ENCODE results near the gene PHLPP1. TPM values are rescaled to one million over a fixed set of nuclear protein-coding genes. Genes with fewer than 3 reads are reported as not detected.

PHLPP1 gene
- total and polyA plus RNA-seq, 2 donors from 2014 or later: 2.9 to 13.0 TPM

GRCh38 chr18:62776024-62776570 lies 60.8 kb downstream of the PHLPP1 start:
- H3K4me3 ChIP-seq (ENCODE audit: low read length in 3 of 3): no peak overlapping the region
- no peak for TF ChIP-seq CTCF (IDR thresholded peaks at IDR 0.05; ENCODE audit: borderline replicate concordance, extremely low read depth, insufficient read depth)
- H3K27ac ChIP-seq (ENCODE audit: low read depth in 2 of 2, low read length in 2 of 2): no peak overlapping the region
- H3K4me1 ChIP-seq (ENCODE audit: control insufficient read depth in 2 of 3, insufficient read depth in 2 of 3, low read depth in 1 of 3, low read length in 3 of 3): no peaks in the 10 kb centered on the region
- intact Hi-C loops (cut with DNase I): no loop called here
- H3K9ac ChIP-seq (ENCODE audit: low read length in 3 of 3): no peak overlapping the region
- FAIRE-seq (no peak), DNase-seq (no peak)
- no peaks in the 10 kb centered on the region for H3K27me3 ChIP-seq (ENCODE audit: control insufficient read depth, insufficient read depth, low read length)
- no peaks in the 10 kb centered on the region for H3K36me3 ChIP-seq (ENCODE audit: control insufficient read depth in 2 of 3, insufficient read depth in 3 of 3, low read length in 3 of 3)
- H3K9me3 ChIP-seq (ENCODE audit: control insufficient read depth in 2 of 3, insufficient read depth in 1 of 3, low read length in 3 of 3): no peaks in the 10 kb centered on the region

- H3K4me3 ChIP-seq (ENCODE audit: low read length in 3 of 3): no peak overlapping the region
- no peak for TF ChIP-seq CTCF (IDR thresholded peaks at IDR 0.05; ENCODE audit: borderline replicate concordance, extremely low read depth, insufficient read depth)
- no peak overlapping the region for H3K9ac ChIP-seq (ENCODE audit: low read length in 3 of 3)
- no peaks in the 10 kb centered on the region for H3K9me3 ChIP-seq (ENCODE audit: control insufficient read depth in 2 of 3, insufficient read depth in 1 of 3, low read length in 3 of 3)
- no peaks in the 10 kb centered on the region for H3K4me1 ChIP-seq (ENCODE audit: control insufficient read depth in 2 of 3, insufficient read depth in 2 of 3, low read depth in 1 of 3, low read length in 3 of 3)
- H3K27ac ChIP-seq (ENCODE audit: low read depth in 2 of 2, low read length in 2 of 2): no peak overlapping the region
- no peak for FAIRE-seq
- H3K36me3 ChIP-seq (ENCODE audit: control insufficient read depth in 2 of 3, insufficient read depth in 3 of 3, low read length in 3 of 3): no peaks in the 10 kb centered on the region
- intact Hi-C loops (cut with DNase I): no loop called here
- H3K27me3 ChIP-seq (ENCODE audit: control insufficient read depth, insufficient read depth, low read length): no peaks in the 10 kb centered on the region
- no peak for DNase-seq
Measured at GRCh38 chr18:62777814-62778213, 62.5 kb downstream of the PHLPP1 start.

GRCh38 chr18:62778976-62779869 lies 63.9 kb downstream of the PHLPP1 start:
- Histone ChIP-seq H3K4me1 (ENCODE audit: control insufficient read depth in 2 of 3, insufficient read depth in 2 of 3, low read depth in 1 of 3, low read length in 3 of 3) (no peaks in the 10 kb centered on the region), H3K36me3 (ENCODE audit: control insufficient read depth in 2 of 3, insufficient read depth in 3 of 3, low read length in 3 of 3) (no peaks in the 10 kb centered on the region), H3K9ac (ENCODE audit: low read length in 3 of 3) (no peak overlapping the region), H3K9me3 (ENCODE audit: control insufficient read depth in 2 of 3, insufficient read depth in 1 of 3, low read length in 3 of 3) (no peaks in the 10 kb centered on the region), H3K27ac (ENCODE audit: low read depth in 2 of 2, low read length in 2 of 2) (no peak overlapping the region), H3K4me3 (ENCODE audit: low read length in 3 of 3) (no peak overlapping the region), H3K27me3 (ENCODE audit: control insufficient read depth, insufficient read depth, low read length) (no peaks in the 10 kb centered on the region)
- intact Hi-C loops (cut with DNase I): no loop called here
- no peak for DNase-seq
- TF ChIP-seq CTCF (IDR thresholded peaks at IDR 0.05; ENCODE audit: borderline replicate concordance, extremely low read depth, insufficient read depth): no peak
- FAIRE-seq: no peak

Data from kidney (tissue), 14 donors.